HG03103 (cell line): ENCODE measurements around the gene AKT3.
"Not testable (repeated sequence)": the region's sequence is repeated elsewhere in the genome, so short reads cannot be mapped to it uniquely, and the experiment has no call there.

Experiments
- ATAC-seq: cut with Tn5 transposase; IDR thresholded peaks from one replicate; pipeline ENCODE4 v1.9.1; 2021; ENCODE audit warnings: low read depth; ENCODE audit not compliant: unreplicated experiment

AKT3 gene

DNA sequence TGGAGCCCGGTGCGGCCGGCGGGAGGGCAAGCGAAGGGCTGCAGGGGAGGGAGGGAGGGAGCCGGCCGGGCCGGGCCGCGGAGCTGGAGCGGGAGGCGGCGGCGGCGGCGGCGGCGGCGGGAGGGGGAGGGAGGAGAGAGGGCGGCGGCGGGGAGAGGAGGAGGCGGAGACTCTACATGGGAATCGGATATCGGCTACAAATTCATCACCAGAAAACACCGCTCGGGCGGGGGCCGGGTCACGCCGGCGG is at the start of gene AKT3:
Gene AKT3, minus strand, starts transcription at position 42 of the 250 bp plus-strand sequence. CDS start 7,073 bp downstream, outside the sequence.
- peak; percentile 49 for ATAC-seq

GRCh38 chr1:243898278-243898677 is 48.2 kb upstream of the AKT3 start:
- ATAC-seq: no peak

DNA sequence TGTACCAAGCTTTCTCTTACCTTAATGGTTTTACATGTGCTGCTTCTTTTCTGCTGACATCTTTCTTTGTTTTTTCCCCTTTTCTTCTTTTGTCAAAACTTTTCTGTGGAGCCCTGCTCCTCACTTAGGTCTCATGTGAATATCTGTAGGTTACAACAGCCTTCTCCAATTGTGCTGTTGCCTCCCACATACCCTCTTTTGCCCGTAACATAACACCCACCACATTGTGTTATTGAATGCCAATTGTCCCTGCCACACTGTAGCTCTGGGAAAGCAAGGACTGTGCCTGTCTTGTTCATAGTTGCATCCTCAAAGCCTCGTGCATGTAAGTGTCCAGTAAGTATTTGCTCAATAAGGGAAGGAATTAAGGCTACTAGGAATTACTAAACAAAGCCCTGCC is 46.3 kb upstream of the AKT3 start:
- ATAC-seq: no peak

GRCh38 chr1:243892456-243892855 is 42.4 kb upstream of the AKT3 start:
- no peak for ATAC-seq

GRCh38 chr1:243890576-243890975 is 40.5 kb upstream of the AKT3 start:
- no peak for ATAC-seq

DNA sequence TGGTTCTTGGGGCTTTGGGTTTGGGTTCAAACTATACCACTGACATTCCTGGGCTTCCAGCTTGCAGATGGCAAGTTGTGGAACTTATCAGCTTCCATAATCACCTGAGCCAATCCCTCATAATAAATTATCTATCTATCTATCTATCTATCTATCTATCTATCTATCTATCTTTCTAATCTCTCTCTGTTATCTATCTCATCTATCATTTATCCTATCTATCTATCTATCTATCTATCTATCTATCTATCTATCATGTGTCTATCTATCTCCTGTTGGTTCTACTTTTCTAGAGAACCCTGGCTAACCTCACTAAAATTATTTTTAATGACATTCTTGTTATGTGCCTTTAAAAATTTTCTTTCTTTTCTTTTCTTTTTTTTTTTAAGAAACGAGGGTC is 35.8 kb upstream of the AKT3 start:
- ATAC-seq: no peak

DNA sequence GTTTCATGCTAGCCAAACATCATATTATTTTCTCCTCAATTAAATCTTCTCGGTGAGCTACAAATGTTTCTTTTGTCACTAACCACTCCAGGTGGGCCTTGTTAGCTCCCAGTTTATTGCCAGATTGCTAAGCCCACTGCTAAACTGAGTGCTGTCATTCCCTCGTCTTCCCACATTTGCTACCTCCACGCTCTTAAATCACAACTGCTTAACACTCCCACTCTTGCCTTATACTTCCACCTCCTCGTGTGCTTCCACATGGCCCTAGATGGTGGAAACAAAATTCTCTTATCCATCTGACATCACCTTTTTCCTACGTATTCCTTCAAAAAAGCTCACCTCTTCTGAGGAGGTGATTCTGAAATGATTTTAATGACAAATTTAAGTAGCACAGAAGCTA is 34.6 kb upstream of the AKT3 start:
- ATAC-seq: no peak

DNA sequence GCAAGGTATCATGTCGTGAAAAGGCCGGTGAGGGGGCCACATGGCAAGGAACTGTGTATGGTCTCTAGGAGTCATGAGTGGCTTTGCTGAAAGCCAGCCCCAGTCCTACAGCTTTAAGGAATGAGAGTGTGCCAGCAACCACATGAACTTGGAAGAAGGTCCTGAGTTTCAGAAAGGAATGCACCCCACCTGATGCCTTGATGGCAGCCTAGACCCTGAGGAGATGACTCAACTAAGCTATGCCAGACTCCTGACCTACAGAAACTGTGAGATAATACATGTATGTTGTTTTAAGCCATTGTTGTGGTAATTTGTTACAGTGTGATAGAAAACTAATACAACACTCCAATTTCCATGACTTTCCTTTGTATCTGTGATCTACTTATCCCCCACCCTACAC is 33.5 kb upstream of the AKT3 start:
- no peak for ATAC-seq

DNA sequence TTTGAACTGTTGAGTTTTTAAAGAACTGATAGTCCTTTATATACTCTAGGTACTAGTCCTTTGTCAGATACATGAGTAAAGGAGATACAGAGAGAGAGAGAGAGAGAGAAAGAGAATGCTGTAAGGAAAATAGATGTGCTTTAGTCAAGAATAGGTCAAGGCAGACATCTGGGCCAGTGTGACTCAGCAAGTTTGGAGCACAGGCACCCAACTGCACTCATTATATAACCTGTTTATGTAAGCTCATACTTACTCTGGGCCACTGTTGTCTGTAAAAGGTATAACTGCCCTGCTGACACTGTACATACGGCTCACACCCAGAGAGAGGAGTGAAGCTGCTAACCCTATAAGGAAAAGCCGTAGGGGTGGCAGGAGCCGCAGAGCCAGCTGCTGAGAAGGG is 32.2 kb upstream of the AKT3 start:
- ATAC-seq: no peak

- not testable (repeated sequence) for ATAC-seq
These were observed 27.0 kb upstream of the AKT3 start for GRCh38 chr1:243877058-243877457.

- no peak for ATAC-seq
These were observed 5.7 kb upstream of the AKT3 start for GRCh38 chr1:243855616-243856318.

- ATAC-seq: no peak
These were observed 1.7 kb upstream of the AKT3 start for GRCh38 chr1:243851765-243852164.

- no peak for ATAC-seq
These were observed 1.3 kb upstream of the AKT3 start for GRCh38 chr1:243851257-243851756.

DNA sequence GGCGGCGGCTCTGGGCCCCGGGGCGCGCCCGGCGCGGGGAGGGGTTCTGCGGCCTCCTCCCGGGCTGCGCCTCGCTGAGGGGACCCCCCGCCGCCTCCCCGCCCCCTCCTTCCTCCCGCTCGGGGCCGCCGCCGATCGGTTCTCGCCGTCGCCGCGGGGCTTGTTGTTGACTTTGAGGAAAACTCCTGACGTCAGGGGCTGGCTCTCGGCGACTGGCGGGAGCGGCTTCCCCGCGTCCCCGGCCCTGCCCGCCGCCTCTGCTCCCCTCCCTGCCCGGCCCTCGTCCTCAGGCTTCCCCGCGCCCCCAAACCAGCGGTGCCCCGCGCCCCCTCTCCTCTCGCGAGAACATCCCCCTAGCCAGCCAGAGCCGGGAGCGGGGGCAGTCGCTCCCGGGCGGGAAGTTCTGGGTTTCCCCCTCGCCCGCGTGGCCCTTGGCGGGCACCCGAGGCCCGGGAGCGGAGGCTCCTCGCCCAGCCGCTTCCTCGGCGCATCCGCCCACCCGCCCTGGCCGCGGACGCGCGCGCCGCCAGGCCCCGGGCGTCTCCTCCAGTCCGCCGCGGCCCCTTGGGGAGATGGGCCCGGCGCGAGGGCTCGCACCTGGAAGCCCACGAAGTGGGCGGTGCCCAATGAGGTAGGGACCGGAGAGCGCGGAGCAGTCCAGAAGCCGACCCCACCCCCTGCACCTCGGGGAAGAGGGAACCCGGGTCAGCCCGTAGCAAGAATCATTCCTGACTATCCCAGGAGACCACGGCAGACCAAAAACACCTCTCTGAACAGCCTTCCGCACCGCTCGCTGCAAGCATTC is 611 bp upstream of the AKT3 start:
- peak; percentile 42 for ATAC-seq

DNA sequence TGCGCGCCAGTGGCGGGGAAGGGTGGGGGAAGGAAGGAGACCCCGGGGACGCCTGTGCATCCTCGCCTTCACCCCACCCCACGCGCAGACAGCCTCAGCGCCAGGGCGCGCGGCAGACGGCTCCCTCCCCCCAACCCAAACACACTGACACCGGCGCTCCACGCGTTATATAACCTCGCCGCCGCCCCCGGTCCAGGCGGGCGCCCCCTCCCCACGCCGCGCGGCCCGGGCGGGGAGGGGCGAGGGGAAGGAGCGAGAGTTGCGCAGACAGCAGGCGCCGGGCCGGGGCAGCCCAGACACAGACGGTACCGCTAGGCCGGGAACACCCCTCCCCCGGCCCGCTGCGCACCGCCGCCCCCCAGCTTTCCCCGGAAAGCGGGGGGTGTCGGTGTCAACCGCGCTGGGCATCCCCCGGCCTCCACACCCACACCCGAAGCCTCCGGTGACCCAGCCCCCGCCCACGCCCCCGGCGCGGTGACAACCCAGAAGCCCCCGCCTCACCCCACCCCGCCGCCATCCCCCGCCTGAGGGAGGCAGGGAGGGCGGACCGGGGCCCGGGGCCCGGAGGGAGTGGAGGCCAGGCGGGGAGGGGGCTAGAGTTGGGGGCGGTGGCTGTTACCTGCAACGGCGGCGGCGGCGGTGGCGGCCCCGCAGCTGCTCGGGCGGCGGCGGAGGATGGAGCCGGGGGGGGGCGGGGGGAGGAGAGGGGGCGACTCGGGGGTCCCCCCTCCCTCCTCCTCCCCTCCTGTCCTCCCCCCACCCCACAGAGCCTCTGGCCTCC is 432 bp downstream of the AKT3 start:
- ATAC-seq: peak; percentile 24

DNA sequence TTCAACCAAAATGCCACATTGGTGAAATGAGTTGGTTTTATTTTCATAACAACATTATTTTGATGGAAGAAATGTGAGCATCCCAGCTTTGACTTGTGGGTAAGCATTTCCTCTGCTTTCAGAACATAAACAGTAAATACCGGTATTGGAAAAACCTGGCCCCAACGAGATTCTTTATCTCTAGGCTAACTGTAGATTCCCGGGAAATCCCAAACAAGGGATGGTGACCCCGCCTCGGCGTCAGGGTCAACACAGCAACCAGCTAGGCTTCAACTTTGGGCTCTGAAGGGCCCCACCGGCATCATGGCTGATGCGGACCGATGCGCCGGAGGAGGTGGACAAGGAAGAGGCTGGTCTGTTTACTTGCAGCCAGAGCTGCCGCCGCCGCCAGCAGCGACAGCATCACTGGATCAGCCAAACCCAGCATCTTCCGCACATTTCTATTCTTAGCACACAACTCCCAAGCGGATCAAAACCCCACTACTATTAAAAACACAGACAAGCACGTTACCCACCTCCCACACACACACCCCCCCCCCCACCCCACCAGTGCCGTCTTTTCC is 1.1 kb downstream of the AKT3 start:
- ATAC-seq: no peak

- no peak for ATAC-seq
These were observed 1.7 kb downstream of the AKT3 start for GRCh38 chr1:243848165-243848857.

DNA sequence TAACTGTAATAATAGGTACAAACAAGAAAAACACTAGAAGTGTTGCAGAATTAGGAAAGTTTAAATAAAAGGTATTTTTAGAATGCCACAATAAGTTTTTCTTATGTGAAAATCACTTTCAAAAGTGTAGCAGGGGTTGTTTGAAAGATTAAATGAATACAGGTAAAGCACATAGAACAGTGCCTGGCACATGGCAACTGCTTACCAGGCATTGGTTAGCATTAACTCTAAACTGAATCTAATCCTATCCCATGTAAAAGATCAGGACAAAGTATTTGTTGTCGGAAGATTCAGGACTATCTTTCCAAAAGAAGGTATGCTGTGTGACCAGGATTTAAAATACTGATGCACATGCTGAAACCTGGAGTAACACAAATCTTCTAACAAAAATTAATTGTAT is 3.3 kb downstream of the AKT3 start:
- ATAC-seq: no peak

GRCh38 chr1:243845888-243846287 is 4.2 kb downstream of the AKT3 start:
- ATAC-seq: no peak

DNA sequence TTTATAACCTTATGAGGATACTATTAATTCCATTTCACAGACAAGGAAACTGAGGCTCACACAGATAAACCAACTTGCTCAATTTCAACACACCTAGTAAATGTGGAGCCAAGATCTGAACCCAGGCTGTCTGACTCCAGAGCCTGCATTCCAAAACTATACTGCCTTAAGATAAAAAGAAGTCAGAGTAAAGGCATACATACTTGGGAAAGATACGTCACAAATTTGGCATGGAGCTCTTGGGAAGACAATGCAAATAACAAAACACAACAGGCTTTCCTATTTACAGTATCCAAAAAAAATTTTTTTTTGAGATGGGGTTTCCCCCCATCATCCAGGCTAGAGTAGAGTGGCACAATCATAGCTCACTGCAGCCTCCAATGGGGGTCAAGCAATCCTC is 5.9 kb downstream of the AKT3 start:
- ATAC-seq: no peak
